Measurements from ENCODE around the gene SEMA7A.

DNA sequence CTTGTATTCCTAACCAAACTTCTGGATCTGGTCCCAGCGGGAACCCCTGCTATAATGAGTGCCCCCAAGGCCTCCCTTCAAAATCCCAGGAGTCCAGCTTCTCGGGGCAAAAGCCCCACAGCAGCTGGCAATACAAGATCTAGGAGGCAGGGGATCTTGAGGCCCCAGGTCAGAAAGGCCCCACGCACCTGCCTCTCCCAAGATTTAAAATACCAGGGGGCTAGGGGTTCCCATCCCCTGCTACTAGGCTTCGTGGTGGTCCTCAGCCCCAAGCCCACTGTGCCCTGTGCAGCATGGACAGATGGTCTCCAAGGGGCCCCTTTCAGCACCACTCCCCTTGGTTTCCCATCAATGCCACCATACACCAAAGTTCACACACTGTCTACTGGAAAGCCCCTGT lies 50.5 kb downstream of the SEMA7A start:
- TF ChIP-seq, protein P1, sequence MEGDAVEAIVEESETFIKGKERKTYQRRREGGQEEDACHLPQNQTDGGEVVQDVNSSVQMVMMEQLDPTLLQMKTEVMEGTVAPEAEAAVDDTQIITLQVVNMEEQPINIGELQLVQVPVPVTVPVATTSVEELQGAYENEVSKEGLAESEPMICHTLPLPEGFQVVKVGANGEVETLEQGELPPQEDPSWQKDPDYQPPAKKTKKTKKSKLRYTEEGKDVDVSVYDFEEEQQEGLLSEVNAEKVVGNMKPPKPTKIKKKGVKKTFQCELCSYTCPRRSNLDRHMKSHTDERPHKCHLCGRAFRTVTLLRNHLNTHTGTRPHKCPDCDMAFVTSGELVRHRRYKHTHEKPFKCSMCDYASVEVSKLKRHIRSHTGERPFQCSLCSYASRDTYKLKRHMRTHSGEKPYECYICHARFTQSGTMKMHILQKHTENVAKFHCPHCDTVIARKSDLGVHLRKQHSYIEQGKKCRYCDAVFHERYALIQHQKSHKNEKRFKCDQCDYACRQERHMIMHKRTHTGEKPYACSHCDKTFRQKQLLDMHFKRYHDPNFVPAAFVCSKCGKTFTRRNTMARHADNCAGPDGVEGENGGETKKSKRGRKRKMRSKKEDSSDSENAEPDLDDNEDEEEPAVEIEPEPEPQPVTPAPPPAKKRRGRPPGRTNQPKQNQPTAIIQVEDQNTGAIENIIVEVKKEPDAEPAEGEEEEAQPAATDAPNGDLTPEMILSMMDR (IDR thresholded peaks at IDR 0.05): no peak
- TF ChIP-seq POLR2A (IDR thresholded peaks at IDR 0.05): no peak
